ENCODE data around the gene ZBTB40.
A peak's percentile ranks its signal among the peaks of the same experiment; 100 is the strongest.

Gene ZBTB40, protein sequence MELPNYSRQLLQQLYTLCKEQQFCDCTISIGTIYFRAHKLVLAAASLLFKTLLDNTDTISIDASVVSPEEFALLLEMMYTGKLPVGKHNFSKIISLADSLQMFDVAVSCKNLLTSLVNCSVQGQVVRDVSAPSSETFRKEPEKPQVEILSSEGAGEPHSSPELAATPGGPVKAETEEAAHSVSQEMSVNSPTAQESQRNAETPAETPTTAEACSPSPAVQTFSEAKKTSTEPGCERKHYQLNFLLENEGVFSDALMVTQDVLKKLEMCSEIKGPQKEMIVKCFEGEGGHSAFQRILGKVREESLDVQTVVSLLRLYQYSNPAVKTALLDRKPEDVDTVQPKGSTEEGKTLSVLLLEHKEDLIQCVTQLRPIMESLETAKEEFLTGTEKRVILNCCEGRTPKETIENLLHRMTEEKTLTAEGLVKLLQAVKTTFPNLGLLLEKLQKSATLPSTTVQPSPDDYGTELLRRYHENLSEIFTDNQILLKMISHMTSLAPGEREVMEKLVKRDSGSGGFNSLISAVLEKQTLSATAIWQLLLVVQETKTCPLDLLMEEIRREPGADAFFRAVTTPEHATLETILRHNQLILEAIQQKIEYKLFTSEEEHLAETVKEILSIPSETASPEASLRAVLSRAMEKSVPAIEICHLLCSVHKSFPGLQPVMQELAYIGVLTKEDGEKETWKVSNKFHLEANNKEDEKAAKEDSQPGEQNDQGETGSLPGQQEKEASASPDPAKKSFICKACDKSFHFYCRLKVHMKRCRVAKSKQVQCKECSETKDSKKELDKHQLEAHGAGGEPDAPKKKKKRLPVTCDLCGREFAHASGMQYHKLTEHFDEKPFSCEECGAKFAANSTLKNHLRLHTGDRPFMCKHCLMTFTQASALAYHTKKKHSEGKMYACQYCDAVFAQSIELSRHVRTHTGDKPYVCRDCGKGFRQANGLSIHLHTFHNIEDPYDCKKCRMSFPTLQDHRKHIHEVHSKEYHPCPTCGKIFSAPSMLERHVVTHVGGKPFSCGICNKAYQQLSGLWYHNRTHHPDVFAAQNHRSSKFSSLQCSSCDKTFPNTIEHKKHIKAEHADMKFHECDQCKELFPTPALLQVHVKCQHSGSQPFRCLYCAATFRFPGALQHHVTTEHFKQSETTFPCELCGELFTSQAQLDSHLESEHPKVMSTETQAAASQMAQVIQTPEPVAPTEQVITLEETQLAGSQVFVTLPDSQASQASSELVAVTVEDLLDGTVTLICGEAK

GRCh38 chr1:22451702-22452480 lies at the start of gene ZBTB40:
TSS of gene ZBTB40 (plus strand) at chr1:22451851. CDS start at chr1:22489949, 38,098 bp downstream.
- DNase-seq: peak; percentile 96 to 99 (median 99)

DNA sequence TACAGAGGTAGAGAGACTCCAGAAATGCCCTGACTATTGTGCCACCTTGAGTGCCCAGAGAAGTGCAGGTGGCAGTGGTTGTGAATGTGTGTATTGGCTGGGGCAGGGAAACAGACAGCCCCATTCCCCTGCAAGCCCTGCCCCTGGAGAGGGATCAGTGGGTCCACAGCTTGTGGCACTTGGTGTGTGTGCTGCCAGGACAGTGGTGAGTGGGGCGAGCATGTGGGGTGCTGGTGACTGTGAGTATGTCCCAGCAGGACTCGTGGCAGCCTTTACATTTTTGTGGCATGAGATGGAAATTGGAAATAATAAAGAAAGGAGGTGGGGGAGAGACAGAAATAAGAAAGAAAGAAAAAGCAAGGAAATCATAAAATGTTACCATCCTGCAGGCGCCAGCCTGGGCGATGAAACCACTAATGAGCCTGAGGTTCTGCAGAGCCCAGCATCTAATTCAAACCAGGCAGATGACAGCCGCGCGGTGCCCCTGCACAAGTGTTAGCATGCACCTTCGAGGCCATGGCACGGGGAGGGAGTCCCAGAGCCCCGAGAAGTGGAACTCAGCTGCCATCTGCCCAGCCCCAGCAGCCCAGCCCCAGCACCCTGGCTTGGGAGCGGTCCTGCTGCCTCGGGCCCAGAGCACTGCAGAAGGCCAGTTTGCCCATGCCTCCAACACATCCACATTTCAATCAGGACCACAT lies 49.1 kb upstream of the ZBTB40 start:
- no peak for DNase-seq

DNA sequence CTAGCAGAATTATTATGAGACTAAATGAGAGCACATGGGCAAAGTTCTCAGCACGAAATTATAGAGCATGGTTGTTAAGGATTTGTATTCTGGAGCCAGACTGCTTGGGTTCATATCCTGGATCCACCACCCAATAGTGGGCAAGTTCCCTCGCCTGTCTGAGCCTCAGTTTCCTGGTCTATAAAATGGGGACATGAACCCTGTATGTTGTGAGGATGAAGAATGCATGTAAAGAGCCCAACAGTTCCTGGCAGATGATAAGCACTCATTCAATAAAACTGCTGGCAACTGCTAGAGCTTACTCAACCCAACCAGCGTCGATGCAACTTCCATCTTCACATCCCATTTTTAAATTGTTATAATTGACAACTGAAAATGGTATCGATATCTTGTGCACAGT lies 47.2 kb upstream of the ZBTB40 start:
- DNase-seq: no peak

- DNase-seq: no peak
Observed at GRCh38 chr1:22406722-22407495, 44.7 kb upstream of the ZBTB40 start.

DNA sequence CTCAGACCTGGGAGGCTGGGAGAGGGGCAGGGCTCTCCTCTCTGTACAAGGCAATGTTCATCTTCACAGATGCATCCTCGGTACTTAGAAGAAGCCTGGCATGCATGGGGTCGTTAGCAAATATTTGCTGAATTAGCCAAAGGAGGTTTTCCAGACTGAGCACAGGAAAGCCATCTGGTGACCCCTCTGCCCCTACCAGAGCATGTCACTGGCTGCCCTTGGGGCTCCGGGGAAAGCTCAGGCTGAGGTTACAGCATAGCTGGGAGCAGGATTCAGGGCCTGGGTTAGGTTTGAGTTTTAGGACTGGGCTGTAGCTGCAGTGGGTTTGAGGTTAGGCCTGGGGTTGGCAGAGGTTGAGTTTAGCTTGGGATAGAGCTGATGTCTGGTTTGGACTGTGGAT lies 43.4 kb upstream of the ZBTB40 start:
- DNase-seq: no peak

GRCh38 chr1:22410401-22410800 lies 41.2 kb upstream of the ZBTB40 start:
- DNase-seq: no peak

DNA sequence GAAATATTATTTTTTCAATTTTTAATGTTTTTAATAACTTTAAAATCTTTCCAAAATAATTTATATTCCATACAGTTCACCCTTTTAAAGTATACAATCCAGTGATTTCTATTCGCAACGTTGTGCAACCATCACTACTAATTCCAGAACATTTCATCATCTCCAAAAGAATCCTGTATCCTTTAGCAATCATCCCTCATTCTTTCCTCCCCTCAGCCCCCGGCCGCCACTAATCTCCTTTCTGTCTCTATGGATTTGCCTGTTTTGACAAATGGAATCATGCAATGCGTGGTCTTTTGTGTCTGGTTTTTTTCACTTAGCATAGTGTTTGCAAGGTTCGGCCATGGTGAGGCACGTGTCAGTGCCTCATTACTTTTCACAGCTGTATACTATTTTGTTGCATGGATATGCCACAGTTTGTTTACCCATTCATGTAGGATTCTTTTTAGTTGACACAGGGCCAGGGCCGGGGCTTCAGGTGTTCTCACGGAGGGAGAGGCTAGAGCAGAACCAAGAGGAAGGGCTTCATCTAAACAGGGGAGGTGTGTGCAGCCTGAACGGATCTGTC lies 40.6 kb upstream of the ZBTB40 start:
- DNase-seq: no peak

GRCh38 chr1:22411589-22411988 lies 40.1 kb upstream of the ZBTB40 start:
- no peak for DNase-seq

- DNase-seq: no peak
Observed at GRCh38 chr1:22412932-22413727, 38.5 kb upstream of the ZBTB40 start.

- DNase-seq: no peak
Observed at GRCh38 chr1:22413799-22414198, 37.9 kb upstream of the ZBTB40 start.

DNA sequence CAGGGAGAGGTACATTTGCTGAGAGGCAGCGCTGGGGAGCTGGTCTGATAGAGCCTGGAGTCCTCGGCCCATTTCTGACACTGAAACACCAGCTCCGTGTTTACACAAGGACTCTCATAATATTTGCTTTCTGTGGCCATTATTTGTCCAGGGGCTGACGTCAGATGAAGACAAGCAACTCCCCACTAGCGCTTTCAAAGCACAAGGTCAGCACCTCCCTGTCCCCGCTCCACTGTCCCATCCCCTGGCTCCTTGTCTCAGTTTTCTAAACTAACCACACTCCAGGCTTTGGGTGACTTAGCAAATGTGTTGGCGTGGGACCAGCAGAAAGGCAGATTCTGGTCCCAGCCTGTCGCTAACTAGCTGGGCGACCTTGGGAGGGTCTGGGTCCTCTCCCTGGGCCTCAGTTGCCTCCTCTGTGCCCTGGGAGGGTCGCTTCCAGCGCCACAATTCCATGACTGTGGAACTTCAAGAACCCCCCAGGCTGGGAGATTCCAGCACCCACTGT lies 37.4 kb upstream of the ZBTB40 start:
- no peak for DNase-seq

- DNase-seq: no peak
Observed at GRCh38 chr1:22415489-22415888, 36.2 kb upstream of the ZBTB40 start.

DNA sequence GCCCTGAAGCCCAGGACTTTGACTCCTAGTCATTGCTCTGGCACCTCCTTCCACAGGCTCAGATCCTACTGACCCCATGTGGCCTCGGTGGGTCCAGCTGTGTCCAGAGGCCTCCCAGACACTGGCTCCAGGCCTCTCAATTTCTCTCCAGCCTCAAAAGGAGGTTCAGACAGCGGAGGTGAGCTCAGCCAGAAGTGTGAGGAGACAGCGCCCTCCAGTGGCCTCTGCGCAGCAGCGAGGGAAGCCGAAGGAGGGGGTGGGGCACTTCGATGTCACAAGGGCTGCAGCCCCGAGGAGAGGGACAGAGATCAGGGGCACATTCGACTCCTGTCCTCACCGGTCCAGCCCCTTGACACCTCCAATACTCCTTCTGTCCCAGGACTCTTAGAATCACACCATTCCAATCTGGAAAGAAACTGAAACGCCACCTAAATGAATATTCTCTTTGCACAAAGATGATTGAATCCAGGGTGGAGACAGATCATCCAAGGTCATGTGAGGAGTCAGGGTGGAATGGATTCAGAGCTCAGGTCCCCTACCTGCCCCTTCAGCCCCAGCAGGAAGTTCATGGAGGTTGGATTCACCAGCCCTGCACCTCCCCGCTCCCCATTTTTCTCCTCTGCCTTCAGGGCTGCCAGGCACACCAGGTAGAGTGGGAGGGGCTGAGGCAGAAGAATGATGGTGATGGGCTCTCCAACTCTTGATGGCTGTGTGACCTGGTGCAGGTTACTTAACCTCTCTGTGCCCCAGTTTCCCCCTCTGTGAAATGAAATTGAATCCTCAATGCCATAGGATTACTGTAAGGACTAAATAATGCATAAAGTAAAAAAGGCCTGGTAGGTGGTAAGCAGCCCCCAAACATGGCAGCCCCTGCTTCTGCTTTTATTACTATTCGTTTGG lies 34.8 kb upstream of the ZBTB40 start:
- DNase-seq: peak; percentile 75 to 88 (median 79)

GRCh38 chr1:22417466-22417865 lies 34.2 kb upstream of the ZBTB40 start:
- no peak for DNase-seq

DNA sequence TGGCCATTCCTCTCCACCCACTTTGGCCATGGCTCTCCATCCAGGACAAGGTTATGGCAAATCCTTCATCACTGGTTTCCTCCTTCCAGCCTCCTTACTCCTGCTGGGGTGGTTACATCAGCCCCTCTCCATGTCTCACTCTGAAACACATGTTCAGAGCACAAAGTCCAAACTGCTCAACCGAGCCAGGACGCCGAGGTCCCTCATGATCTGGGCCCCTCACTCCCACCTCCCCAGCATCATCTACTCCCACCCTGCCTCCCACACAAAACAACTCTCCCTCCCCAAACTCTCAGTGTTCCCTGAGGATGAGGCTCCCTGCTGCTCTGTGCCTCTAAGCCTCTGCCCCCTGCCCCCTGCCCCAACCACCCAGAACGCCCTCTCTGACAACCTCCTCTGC lies 33.3 kb upstream of the ZBTB40 start:
- no peak for DNase-seq

DNA sequence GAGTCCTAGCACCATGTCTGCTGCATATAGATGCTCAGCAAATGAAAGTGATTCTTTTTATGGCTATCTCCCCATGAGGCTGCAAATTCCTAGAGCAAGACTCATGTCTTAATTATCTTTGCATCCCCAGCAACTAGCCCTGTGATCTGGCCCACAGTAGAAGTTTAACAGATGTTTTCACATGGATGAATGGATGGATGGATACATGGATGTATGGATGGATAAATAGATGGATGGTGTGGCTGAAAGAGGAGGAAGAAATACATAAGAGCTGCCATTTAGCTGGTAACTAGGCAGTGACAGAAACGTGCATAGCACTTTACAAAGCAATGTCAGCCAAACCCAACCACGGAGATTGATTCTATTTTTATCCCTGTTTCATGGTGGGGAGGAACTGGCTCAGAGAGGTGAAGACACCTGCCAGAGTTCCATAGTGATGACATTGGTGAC lies 32.7 kb upstream of the ZBTB40 start:
- DNase-seq: no peak

GRCh38 chr1:22420455-22421053 lies 31.1 kb upstream of the ZBTB40 start:
- DNase-seq: peak; percentile 85 to 91 (median 91)

- no peak for DNase-seq
Observed at GRCh38 chr1:22426781-22427180, 24.9 kb upstream of the ZBTB40 start.

All from suppressor macrophage treated with lipopolysaccharide for 1 hour (primary cell).